HepG2 (cell line): ENCODE measurements around the gene SMIM22. TPM values are rescaled to one million over a fixed set of nuclear protein-coding genes. Genes with fewer than 3 reads are reported as not detected.

Experiments used
- ATAC-seq: fragments of 200-7000 bp; cut with Tn5 transposase; 3 replicates; pipeline ENCODE4 v1.9.1; 2020; ENCODE audit warnings: mild to moderate bottlenecking, moderate library complexity
- BruUV-seq: library from RNA; stranded (reverse); fragments of 400-500 nt; replicated peaks from 2 replicates; lab custom pipeline; 2021; lab: Mats Ljungman, UMichigan
- CTCF ChIA-PET: fragments of 300-600 bp; formaldehyde crosslinking; extraction: SDS; loops from one replicate; lab custom pipeline; 2021; ENCODE audit warnings: low total read pairs, inconsistent platforms, low intra/inter-chr PET ratio; lab: Yijun Ruan, JAX
- POLR2A ChIA-PET: fragments of 350-600 bp; sonication (Branson Sonifier 250); formaldehyde crosslinking; loops from one replicate; lab custom pipeline; 2020; ENCODE audit warnings: antibody characterized with exemption, inconsistent platforms; lab: Yijun Ruan, JAX
- DNase-seq: peaks from one replicate; pipeline ENCODE4 v3.0.0-alpha.2; 2015; ENCODE audit warnings: low spot score
- FAIRE-seq: peaks from 3 replicates; lab custom pipeline; 2011; peaks lifted over from hg19 to GRCh38; lab: Jason Lieb, UNC
- H2AFZ ChIP-seq: one replicate; pipeline ENCODE4 v1.6.1; 2011; ENCODE audit warnings: low read length, inconsistent platforms
- H3K27ac ChIP-seq: fragments of 300-600 bp; 3 replicates; pipeline ENCODE4 v1.8.0; 2011; ENCODE audit warnings: mixed run types, mild to moderate bottlenecking, mixed read lengths, low read length, inconsistent platforms; ENCODE audit not compliant: insufficient read depth; ENCODE audit errors: extremely low read length
- H3K27me3 ChIP-seq, 2 experiments: fragments of 200-600 bp in 1 of 2; 2 replicates in 1 of 2; 3 replicates in 1 of 2; pipeline versions ENCODE4 v1.6.0 to v1.8.0; 2011; ENCODE audit warnings: low read length in 2 of 2, mild to moderate bottlenecking in 2 of 2, moderate library complexity in 2 of 2, inconsistent platforms in 1 of 2; ENCODE audit not compliant: insufficient read depth in 2 of 2, control insufficient read depth in 1 of 2
- H3K36me3 ChIP-seq, 2 experiments: fragments of 200-600 bp in 1 of 2; replicated peaks in 1 of 2; 2 replicates in 1 of 2; 3 replicates in 1 of 2; pipeline versions ENCODE4 v1.5.1 to v1.8.0; 2011; ENCODE audit warnings: low read length in 2 of 2, inconsistent platforms in 1 of 2; ENCODE audit not compliant: insufficient read depth in 2 of 2, control insufficient read depth in 1 of 2
- H3K4me1 ChIP-seq: 2 replicates; pipeline ENCODE4 v1.5.1; 2012; ENCODE audit warnings: low read length, inconsistent platforms; ENCODE audit not compliant: insufficient read depth
- H3K4me2 ChIP-seq: 2 replicates; pipeline ENCODE4 v1.6.0; 2011; ENCODE audit warnings: low read depth, low read length, inconsistent platforms
- H3K4me3 ChIP-seq, 3 experiments: fragments of 200-600 bp in 1 of 3; sonication (generic), shearing (Covaris generic) in 1 of 3; replicated peaks in 1 of 3; 2 replicates each; pipeline ENCODE4 v1.5.1; 2011 to 2016; ENCODE audit warnings: low read length in 3 of 3, inconsistent platforms in 2 of 3, low read depth in 2 of 3, mild to moderate bottlenecking in 2 of 3, control low read depth in 1 of 3, mixed read lengths in 1 of 3; ENCODE audit not compliant: insufficient read depth in 1 of 3
- H3K79me2 ChIP-seq: one replicate; pipeline ENCODE4 v1.6.1; 2011; ENCODE audit warnings: low read length, inconsistent platforms; ENCODE audit not compliant: insufficient read depth
- H3K9ac ChIP-seq: 2 replicates; pipeline ENCODE4 v1.6.0; 2011; ENCODE audit warnings: mild to moderate bottlenecking, low read depth, low read length, inconsistent platforms; ENCODE audit not compliant: insufficient read depth
- H3K9me3 ChIP-seq: 2 replicates; pipeline ENCODE4 v1.5.1; 2012; ENCODE audit warnings: mild to moderate bottlenecking, low read length
- H4K20me1 ChIP-seq: 2 replicates; pipeline ENCODE4 v1.6.0; 2011; ENCODE audit warnings: inconsistent platforms, mild to moderate bottlenecking, low read length, moderate library complexity; ENCODE audit not compliant: insufficient read depth
- ADNP ChIP-seq: sonication (generic); formaldehyde crosslinking; IDR thresholded peaks from 2 replicates; pipeline ENCODE4 v1.4.0; 2020; ENCODE audit warnings: missing genetic modification reagents
- HNF4A ChIP-seq: sonication (generic); formaldehyde crosslinking; IDR thresholded peaks from 2 replicates; pipeline ENCODE4 v1.4.0; 2020; ENCODE audit warnings: missing genetic modification reagents
- HNF4G ChIP-seq, 2 experiments: sonication (generic) in 1 of 2; formaldehyde crosslinking in 1 of 2; IDR thresholded peaks; 2 replicates each; pipeline versions ENCODE4 v1.4.0 to v1.6.1; 2011 to 2020; ENCODE audit warnings: borderline replicate concordance in 2 of 2, low read depth in 2 of 2, mild to moderate bottlenecking in 2 of 2, low read length in 1 of 2, missing genetic modification reagents in 1 of 2, moderate library complexity in 1 of 2
- NCOR1 ChIP-seq: fragments of 200-600 bp; sonication (generic); IDR thresholded peaks from 2 replicates; pipeline ENCODE4 v1.7.0; 2017; ENCODE audit warnings: antibody characterized with exemption, low read length, borderline replicate concordance
- SALL1 ChIP-seq: sonication (generic); formaldehyde crosslinking; IDR thresholded peaks from 2 replicates; pipeline ENCODE4 v1.8.0; 2022; ENCODE audit warnings: mild to moderate bottlenecking, missing genetic modification reagents
- ZMAT3 ChIP-seq: sonication (generic); formaldehyde crosslinking; conservative IDR thresholded peaks from 2 replicates; pipeline ENCODE4 v1.7.0; 2021; ENCODE audit warnings: missing genetic modification reagents
- ZNF232 ChIP-seq: sonication (generic); formaldehyde crosslinking; IDR thresholded peaks from 2 replicates; pipeline ENCODE4 v1.4.0; 2020; ENCODE audit warnings: missing genetic modification reagents, borderline replicate concordance
- WGBS: methylation state at CpG from one replicate; pipeline ENCODE4 v1.1.6; 2017; ENCODE audit warnings: low lambda C conversion rate; 5-methylcytosine and 5-hydroxymethylcytosine counted together
- in situ Hi-C: cut with HindIII; loops from 2 replicates; pipeline ENCODE4 v1.10.0; 2017; ENCODE audit warnings: low pct_unique_long_range_greater_than_20kb; ENCODE audit not compliant: extremely low pct_ligation_motif_present
- intact Hi-C: fragments of 100-400 bp; cut with micrococcal nuclease; formaldehyde crosslinking; loops from one replicate; pipeline ENCODE4 v1.10.0; 2022; ENCODE audit not compliant: unreplicated experiment
- polyA plus RNA-seq, 8 experiments: library from polyadenylated mRNA; depleted of rRNA in 3 of 8; stranded (reverse) in 7 of 8; unstranded in 1 of 8; fragments of >200 nt; fragmentation: Illumina TruSeq in 4 of 8; extraction: Trizol in 4 of 8; gene quantifications; 2 replicates each; pipeline versions ENCODE4 v1.2.1 to v1.2.3, GENCODE V29; 2011 to 2016; ENCODE audit warnings: low read depth in 4 of 8, missing spikeins in 1 of 8, mixed read lengths in 1 of 8; ENCODE audit not compliant: insufficient read depth in 1 of 8
- total RNA-seq, 5 experiments: library from RNA; depleted of rRNA; stranded (reverse); fragments of >200 nt; fragmentation: Illumina TruSeq; extraction: Trizol; gene quantifications; 2 replicates each; pipeline ENCODE4 v1.2.3, GENCODE V29; 2016; ENCODE audit warnings: low read depth in 1 of 5
- TF ChIP-seq, protein P1 (sequence below): sonication (generic); formaldehyde crosslinking; IDR thresholded peaks from 2 replicates; pipeline ENCODE4 v1.4.0; 2020; ENCODE audit warnings: missing genetic modification reagents, mild to moderate bottlenecking, borderline replicate concordance
- TF ChIP-seq, protein P2 (sequence below): sonication (generic); formaldehyde crosslinking; IDR thresholded peaks from 2 replicates; pipeline ENCODE4 v1.4.0; 2020; ENCODE audit warnings: missing genetic modification reagents, borderline replicate concordance
- TF ChIP-seq, protein P3 (sequence below): sonication (generic); formaldehyde crosslinking; IDR thresholded peaks from 2 replicates; pipeline ENCODE4 v1.5.1; 2020; ENCODE audit warnings: missing genetic modification reagents, mild to moderate bottlenecking, borderline replicate concordance
- TF ChIP-seq, protein P4 (sequence below): sonication (generic); formaldehyde crosslinking; conservative IDR thresholded peaks from 2 replicates; pipeline ENCODE4 v1.4.0; 2020; ENCODE audit warnings: mild to moderate bottlenecking, missing genetic modification reagents, moderate library complexity

SMIM22 gene
- total and polyA plus RNA-seq, 2 of the 13 experiments (the other 11 are each of a cell fraction or from before 2014, with no cell fraction given), result not detected

DNA sequence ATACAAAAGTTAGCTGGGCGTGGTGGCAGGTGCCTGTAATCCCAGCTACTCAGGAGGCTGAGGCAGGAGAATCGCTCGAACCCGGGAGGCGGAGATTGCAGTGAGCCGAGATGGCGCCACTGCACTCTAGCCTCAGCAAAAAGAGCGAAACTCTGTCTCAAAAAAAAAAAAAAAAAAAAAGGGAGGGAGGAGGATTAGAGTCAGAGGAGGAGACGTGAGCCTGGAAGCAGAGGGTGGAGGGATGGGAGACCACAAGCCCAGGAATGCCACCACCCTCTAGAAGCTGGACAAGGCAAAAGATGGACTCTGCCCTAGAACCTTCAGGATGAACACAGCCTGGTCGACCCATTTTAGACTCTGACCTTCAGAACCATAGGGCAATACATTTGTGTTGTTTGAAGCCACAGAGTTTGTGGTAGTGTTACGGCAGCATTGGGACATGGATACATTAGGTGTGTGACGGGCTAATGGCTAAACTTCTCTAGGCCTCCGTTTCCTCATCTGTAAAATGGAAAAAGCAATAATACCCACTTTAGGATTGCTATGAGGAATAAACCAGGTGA lies 2.1 kb upstream of the SMIM22 start:
- DNase-seq (peak; percentile 33), ATAC-seq (peak; percentile 27), FAIRE-seq (no peak)
- H3K9ac ChIP-seq, result no peak overlapping the region
- H3K79me2 ChIP-seq, result no peaks in the 10 kb centered on the region
- ChIA-PET CTCF (no interaction called here), POLR2A (interaction anchor here (1.2 to 1.3 kb wide), 2 partner anchors 10 to 24 kb away, joined by 3 read pairs; partner anchors contain the start of gene ROGDI)
- H3K4me1 ChIP-seq, result peaks cover 41% of the 10 kb centered on the region
- H3K4me2 ChIP-seq, result peak overlapping the region; percentile 51
- no peaks in the 10 kb centered on the region for H4K20me1 ChIP-seq
- in situ Hi-C loops, result no loop called here
- H3K36me3 ChIP-seq, result no peaks in the 10 kb centered on the region
- BruUV-seq, result no TSS peak
- H3K4me3 ChIP-seq, result no peak overlapping the region
- no peak overlapping the region for H2AFZ ChIP-seq
- no peak overlapping the region for H3K27ac ChIP-seq
- H3K27me3 ChIP-seq, result no peaks in the 10 kb centered on the region; a peak in 1 of 5 replicates
- WGBS, result 32% methylated on average over 13 of the region's 13 CpGs
- no peaks in the 10 kb centered on the region for H3K9me3 ChIP-seq
- intact Hi-C loops, result no loop called here
- TF ChIP-seq, protein P1, sequence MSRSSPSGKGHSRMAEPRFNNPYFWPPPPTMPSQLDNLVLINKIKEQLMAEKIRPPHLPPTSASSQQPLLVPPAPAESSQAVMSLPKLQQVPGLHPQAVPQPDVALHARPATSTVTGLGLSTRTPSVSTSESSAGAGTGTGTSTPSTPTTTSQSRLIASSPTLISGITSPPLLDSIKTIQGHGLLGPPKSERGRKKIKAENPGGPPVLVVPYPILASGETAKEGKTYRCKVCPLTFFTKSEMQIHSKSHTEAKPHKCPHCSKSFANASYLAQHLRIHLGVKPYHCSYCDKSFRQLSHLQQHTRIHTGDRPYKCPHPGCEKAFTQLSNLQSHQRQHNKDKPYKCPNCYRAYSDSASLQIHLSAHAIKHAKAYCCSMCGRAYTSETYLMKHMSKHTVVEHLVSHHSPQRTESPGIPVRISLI (CRISPR knock-in tag), result peak; percentile 58; the same call in 1 of the 2 replicates
- TF ChIP-seq, protein P2, sequence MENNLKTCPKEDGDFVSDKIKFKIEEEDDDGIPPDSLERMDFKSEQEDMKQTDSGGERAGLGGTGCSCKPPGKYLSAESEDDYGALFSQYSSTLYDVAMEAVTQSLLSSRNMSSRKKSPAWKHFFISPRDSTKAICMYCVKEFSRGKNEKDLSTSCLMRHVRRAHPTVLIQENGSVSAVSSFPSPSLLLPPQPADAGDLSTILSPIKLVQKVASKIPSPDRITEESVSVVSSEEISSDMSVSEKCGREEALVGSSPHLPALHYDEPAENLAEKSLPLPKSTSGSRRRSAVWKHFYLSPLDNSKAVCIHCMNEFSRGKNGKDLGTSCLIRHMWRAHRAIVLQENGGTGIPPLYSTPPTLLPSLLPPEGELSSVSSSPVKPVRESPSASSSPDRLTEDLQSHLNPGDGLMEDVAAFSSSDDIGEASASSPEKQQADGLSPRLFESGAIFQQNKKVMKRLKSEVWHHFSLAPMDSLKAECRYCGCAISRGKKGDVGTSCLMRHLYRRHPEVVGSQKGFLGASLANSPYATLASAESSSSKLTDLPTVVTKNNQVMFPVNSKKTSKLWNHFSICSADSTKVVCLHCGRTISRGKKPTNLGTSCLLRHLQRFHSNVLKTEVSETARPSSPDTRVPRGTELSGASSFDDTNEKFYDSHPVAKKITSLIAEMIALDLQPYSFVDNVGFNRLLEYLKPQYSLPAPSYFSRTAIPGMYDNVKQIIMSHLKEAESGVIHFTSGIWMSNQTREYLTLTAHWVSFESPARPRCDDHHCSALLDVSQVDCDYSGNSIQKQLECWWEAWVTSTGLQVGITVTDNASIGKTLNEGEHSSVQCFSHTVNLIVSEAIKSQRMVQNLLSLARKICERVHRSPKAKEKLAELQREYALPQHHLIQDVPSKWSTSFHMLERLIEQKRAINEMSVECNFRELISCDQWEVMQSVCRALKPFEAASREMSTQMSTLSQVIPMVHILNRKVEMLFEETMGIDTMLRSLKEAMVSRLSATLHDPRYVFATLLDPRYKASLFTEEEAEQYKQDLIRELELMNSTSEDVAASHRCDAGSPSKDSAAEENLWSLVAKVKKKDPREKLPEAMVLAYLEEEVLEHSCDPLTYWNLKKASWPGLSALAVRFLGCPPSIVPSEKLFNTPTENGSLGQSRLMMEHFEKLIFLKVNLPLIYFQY (CRISPR knock-in tag), result peak; percentile 57; the same call in 1 of the 2 replicates
- TF ChIP-seq HNF4G (IDR thresholded peaks at IDR 0.05; ENCODE audit: borderline replicate concordance, low read depth, low read length) (peak; percentile 79), HNF4G (CRISPR knock-in tag; IDR thresholded peaks at IDR 0.05; ENCODE audit: borderline replicate concordance, low read depth) (no peak), ZMAT3 (CRISPR knock-in tag) (no peak), NCOR1 (peak; percentile 31; the same call in 1 of the 2 replicates), ZNF232 (CRISPR knock-in tag) (no peak), ADNP (CRISPR knock-in tag) (0 out of 2 replicates have a peak, but pooled peaks have one; percentile 35), HNF4A (CRISPR knock-in tag) (peak; percentile 89), SALL1 (CRISPR knock-in tag) (peak; percentile 48)
- TF ChIP-seq, protein P3, sequence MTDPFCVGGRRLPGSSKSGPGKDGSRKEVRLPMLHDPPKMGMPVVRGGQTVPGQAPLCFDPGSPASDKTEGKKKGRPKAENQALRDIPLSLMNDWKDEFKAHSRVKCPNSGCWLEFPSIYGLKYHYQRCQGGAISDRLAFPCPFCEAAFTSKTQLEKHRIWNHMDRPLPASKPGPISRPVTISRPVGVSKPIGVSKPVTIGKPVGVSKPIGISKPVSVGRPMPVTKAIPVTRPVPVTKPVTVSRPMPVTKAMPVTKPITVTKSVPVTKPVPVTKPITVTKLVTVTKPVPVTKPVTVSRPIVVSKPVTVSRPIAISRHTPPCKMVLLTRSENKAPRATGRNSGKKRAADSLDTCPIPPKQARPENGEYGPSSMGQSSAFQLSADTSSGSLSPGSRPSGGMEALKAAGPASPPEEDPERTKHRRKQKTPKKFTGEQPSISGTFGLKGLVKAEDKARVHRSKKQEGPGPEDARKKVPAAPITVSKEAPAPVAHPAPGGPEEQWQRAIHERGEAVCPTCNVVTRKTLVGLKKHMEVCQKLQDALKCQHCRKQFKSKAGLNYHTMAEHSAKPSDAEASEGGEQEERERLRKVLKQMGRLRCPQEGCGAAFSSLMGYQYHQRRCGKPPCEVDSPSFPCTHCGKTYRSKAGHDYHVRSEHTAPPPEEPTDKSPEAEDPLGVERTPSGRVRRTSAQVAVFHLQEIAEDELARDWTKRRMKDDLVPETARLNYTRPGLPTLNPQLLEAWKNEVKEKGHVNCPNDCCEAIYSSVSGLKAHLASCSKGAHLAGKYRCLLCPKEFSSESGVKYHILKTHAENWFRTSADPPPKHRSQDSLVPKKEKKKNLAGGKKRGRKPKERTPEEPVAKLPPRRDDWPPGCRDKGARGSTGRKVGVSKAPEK (CRISPR knock-in tag), result no peak
- TF ChIP-seq, protein P4, sequence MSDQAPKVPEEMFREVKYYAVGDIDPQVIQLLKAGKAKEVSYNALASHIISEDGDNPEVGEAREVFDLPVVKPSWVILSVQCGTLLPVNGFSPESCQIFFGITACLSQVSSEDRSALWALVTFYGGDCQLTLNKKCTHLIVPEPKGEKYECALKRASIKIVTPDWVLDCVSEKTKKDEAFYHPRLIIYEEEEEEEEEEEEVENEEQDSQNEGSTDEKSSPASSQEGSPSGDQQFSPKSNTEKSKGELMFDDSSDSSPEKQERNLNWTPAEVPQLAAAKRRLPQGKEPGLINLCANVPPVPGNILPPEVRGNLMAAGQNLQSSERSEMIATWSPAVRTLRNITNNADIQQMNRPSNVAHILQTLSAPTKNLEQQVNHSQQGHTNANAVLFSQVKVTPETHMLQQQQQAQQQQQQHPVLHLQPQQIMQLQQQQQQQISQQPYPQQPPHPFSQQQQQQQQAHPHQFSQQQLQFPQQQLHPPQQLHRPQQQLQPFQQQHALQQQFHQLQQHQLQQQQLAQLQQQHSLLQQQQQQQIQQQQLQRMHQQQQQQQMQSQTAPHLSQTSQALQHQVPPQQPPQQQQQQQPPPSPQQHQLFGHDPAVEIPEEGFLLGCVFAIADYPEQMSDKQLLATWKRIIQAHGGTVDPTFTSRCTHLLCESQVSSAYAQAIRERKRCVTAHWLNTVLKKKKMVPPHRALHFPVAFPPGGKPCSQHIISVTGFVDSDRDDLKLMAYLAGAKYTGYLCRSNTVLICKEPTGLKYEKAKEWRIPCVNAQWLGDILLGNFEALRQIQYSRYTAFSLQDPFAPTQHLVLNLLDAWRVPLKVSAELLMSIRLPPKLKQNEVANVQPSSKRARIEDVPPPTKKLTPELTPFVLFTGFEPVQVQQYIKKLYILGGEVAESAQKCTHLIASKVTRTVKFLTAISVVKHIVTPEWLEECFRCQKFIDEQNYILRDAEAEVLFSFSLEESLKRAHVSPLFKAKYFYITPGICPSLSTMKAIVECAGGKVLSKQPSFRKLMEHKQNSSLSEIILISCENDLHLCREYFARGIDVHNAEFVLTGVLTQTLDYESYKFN (CRISPR knock-in tag), result peak; percentile 30; the same call in 1 of the 2 replicates
